Keratinocyte (primary cell): ENCODE data around the gene PIR. TPM values are rescaled to one million over a fixed set of nuclear protein-coding genes. Genes with fewer than 3 reads are reported as not detected.

Experiments
- DNase-seq: peaks from one replicate; pipeline ENCODE4 v3.0.0-alpha.2; 2011; ENCODE audit warnings: low read depth, missing footprints, low spot score
- FAIRE-seq: peaks from 2 replicates; lab custom pipeline; 2011; peaks lifted over from hg19 to GRCh38; lab: Jason Lieb, UNC
- H2AFZ ChIP-seq: 2 replicates; pipeline ENCODE4 v1.6.0; 2012; ENCODE audit warnings: low read length, control low read depth, inconsistent platforms; ENCODE audit not compliant: control insufficient read depth
- H3K27ac ChIP-seq: 2 replicates; pipeline ENCODE4 v1.5.1; 2011; ENCODE audit warnings: low read length; ENCODE audit not compliant: control insufficient read depth, insufficient read depth
- H3K27me3 ChIP-seq: 3 replicates; pipeline ENCODE4 v1.6.0; 2011; ENCODE audit warnings: low read length; ENCODE audit not compliant: control insufficient read depth, insufficient read depth; ENCODE audit errors: extremely low read depth
- H3K36me3 ChIP-seq, 2 experiments: 2 replicates in 1 of 2; 3 replicates in 1 of 2; pipeline ENCODE4 v1.5.1; 2011; ENCODE audit warnings: low read length in 2 of 2, mild to moderate bottlenecking in 1 of 2; ENCODE audit not compliant: control insufficient read depth in 2 of 2, insufficient read depth in 2 of 2; ENCODE audit errors: extremely low read depth in 1 of 2
- H3K4me1 ChIP-seq: 3 replicates; pipeline ENCODE4 v1.5.1; 2011; ENCODE audit warnings: low read length; ENCODE audit not compliant: control insufficient read depth, insufficient read depth; ENCODE audit errors: extremely low read depth
- H3K4me2 ChIP-seq: 3 replicates; pipeline ENCODE4 v1.6.0; 2011; ENCODE audit warnings: low read depth, low read length; ENCODE audit not compliant: control insufficient read depth, insufficient read depth; ENCODE audit errors: extremely low read depth
- H3K4me3 ChIP-seq, 3 experiments: fragments of 200-600 bp in 1 of 3; sonication (generic) in 1 of 3; 2 replicates in 2 of 3; 3 replicates in 1 of 3; pipeline ENCODE4 v1.5.1; 2011 to 2016; ENCODE audit warnings: low read length in 3 of 3, mild to moderate bottlenecking in 3 of 3, control low read depth in 2 of 3, inconsistent platforms in 1 of 3, low read depth in 1 of 3, mixed read lengths in 1 of 3, mixed run types in 1 of 3, moderate library complexity in 1 of 3; ENCODE audit not compliant: control insufficient read depth in 2 of 3, insufficient read depth in 2 of 3; ENCODE audit errors: extremely low read depth in 1 of 3
- H3K79me2 ChIP-seq: 2 replicates; pipeline ENCODE4 v1.6.0; 2012; ENCODE audit warnings: low read length; ENCODE audit not compliant: control insufficient read depth, insufficient read depth
- H3K9ac ChIP-seq: 3 replicates; pipeline ENCODE4 v1.6.0; 2011; ENCODE audit warnings: low read length; ENCODE audit not compliant: control insufficient read depth, insufficient read depth; ENCODE audit errors: extremely low read depth
- H3K9me1 ChIP-seq: 3 replicates; pipeline ENCODE4 v1.6.0; 2011; ENCODE audit warnings: low read length; ENCODE audit not compliant: control insufficient read depth, insufficient read depth; ENCODE audit errors: extremely low read depth
- H3K9me3 ChIP-seq: 2 replicates; pipeline ENCODE4 v1.5.1; 2012; ENCODE audit warnings: low read depth, low read length; ENCODE audit not compliant: control insufficient read depth
- H4K20me1 ChIP-seq: 3 replicates; pipeline ENCODE4 v1.6.0; 2011; ENCODE audit warnings: low read length; ENCODE audit not compliant: control insufficient read depth, insufficient read depth; ENCODE audit errors: extremely low read depth
- CTCF ChIP-seq, 3 experiments: IDR thresholded peaks in 1 of 3; conservative IDR thresholded peaks in 1 of 3; optimal IDR thresholded peaks in 1 of 3; 2 replicates in 2 of 3; 3 replicates in 1 of 3; pipeline versions ENCODE3 to v1.5.1; 2011; ENCODE audit warnings: low read length in 3 of 3, mild to moderate bottlenecking in 3 of 3, moderate library complexity in 2 of 3, control low read depth in 1 of 3, inconsistent platforms in 1 of 3; ENCODE audit not compliant: insufficient read depth in 2 of 3; ENCODE audit errors: extremely low read depth in 1 of 3
- EZH2 ChIP-seq: IDR thresholded peaks from one replicate; pipeline ENCODE4 v1.6.1; 2012; ENCODE audit warnings: inconsistent platforms, mild to moderate bottlenecking, low read length, moderate library complexity
- dilution Hi-C: fragments of 300-500 bp; cut with MboI; formaldehyde crosslinking; loops from one replicate; pipeline ENCODE4 v1.7.0; 2020; ENCODE audit warnings: low sequenced_read_pairs; ENCODE audit not compliant: extremely low pct_ligation_motif_present
- polyA plus RNA-seq, 5 experiments: library from polyadenylated mRNA; depleted of rRNA in 3 of 5; stranded (reverse) in 3 of 5; stranded (forward) in 1 of 5; unstranded in 1 of 5; fragments of >200 nt; gene quantifications; 1 replicate in 1 of 5; 2 replicates in 3 of 5; 3 replicates in 1 of 5; pipeline versions ENCODE4 v1.2.1 to v1.2.3, GENCODE V29; 2011 to 2012; ENCODE audit warnings: missing spikeins in 2 of 5, low read depth in 1 of 5, low replicate concordance in 1 of 5

The PIR gene
- polyA plus RNA-seq, 1 donor (not counting 4 experiments of a cell fraction or from before 2014, with no cell fraction given), result 23.2 TPM

DNA sequence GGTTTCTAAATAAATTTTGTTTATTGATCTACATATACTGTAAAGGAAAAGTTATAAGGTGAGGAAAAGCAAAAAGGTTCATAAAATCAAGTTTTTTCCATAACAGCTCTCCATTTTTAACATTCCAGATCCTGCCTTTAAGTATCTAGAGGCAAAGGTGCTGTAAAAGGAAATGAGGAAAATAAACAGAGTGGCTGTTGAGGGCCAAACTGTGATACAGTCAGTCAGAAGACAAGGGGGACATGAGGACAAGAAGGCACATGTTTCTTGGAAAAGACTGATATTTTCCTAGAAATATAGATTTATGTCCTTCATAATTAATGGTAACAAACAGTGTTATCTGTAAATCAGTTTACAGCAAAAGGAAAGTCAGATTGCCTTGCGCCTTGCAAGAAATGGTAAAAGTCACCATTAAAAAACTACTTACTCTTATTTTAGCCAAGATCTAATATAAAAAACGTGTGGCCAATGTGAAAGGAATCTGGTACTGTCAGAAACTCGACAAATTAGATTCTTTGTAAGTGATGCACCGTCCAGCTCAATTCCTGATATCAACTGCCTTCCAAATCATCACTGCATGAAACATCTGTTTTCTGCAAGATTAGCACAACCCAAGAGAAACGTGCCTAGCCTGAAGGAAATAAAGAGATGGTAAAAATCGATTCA is 75.0 kb downstream of the PIR start:
- no peak overlapping the region for H3K4me2 ChIP-seq

DNA sequence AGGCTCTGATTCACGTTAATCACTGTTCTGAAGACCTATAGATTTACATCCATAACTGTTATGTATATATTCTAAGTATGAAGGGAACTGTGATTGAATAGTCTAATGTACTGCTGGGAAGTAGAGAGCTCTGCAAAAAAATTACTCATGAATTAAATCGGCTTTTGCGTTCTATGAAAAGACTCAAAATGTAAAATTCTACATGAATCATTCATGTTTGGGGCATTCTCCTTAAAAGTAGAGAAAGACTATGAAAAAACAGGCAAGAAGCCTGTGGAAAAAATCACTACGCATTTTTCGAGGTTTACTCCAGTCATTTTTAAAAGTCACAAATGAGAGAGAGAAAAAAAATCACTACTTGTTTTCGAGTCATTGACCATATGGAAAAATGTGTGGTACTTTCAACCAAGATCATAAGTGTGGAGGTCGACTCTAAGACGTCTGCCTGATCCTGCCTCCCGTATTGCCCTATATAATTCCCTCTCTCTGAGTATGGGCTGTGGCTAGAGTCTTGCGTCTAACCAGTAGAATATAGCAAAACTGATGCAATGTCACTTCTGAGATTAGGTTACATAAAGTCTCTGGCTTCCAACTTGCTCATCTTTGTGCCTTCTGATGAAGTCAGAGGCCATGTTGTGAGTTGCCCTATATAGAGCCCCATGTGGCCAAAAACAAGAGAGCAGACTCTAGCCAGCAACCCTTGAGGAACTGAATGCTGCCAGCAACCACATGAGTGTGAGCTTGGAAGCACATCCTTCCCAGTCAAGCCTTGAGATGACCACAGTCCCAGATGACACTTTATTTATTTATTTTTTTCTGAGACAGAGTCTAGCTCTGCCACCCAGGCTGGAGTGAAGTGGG is 76.8 kb downstream of the PIR start:
- Histone ChIP-seq H3K4me3 (no peak overlapping the region), H3K9ac (no peak overlapping the region), H3K36me3 (no peaks in the 10 kb centered on the region), H3K4me2 (no peak overlapping the region), H2AFZ (no peak overlapping the region), H3K9me1 (no peaks in the 10 kb centered on the region), H3K9me3 (no peaks in the 10 kb centered on the region), H3K27ac (no peak overlapping the region), H3K79me2 (no peaks in the 10 kb centered on the region), H4K20me1 (no peaks in the 10 kb centered on the region), H3K4me1 (no peaks in the 10 kb centered on the region), H3K27me3 (no peaks in the 10 kb centered on the region)
- DNase-seq (no peak), FAIRE-seq (no peak)
- dilution Hi-C loops, result no loop called here
- TF ChIP-seq EZH2, result no peak
- no peak for TF ChIP-seq CTCF (optimal IDR thresholded peaks at IDR 0.05 in 1 of 3, IDR thresholded peaks at IDR 0.05 in 1 of 3, conservative IDR thresholded peaks at IDR 0.05 in 1 of 3; ENCODE audit: extremely low read depth in 1 of 3, insufficient read depth in 2 of 3, low read length in 3 of 3)

More for the DNA sequence above, 75.0 kb downstream of the PIR start:
- H3K4me3 ChIP-seq, result no peak overlapping the region
- no peaks in the 10 kb centered on the region for H4K20me1 ChIP-seq
- no peaks in the 10 kb centered on the region for H3K9me3 ChIP-seq
- dilution Hi-C loops, result no loop called here
- H2AFZ ChIP-seq, result no peak overlapping the region
- H3K9me1 ChIP-seq, result no peaks in the 10 kb centered on the region
- no peaks in the 10 kb centered on the region for H3K36me3 ChIP-seq
- no peaks in the 10 kb centered on the region for H3K79me2 ChIP-seq
- H3K27me3 ChIP-seq, result no peaks in the 10 kb centered on the region
- H3K9ac ChIP-seq, result no peak overlapping the region
- DNase-seq, result no peak
- no peaks in the 10 kb centered on the region for H3K4me1 ChIP-seq
- TF ChIP-seq EZH2 (no peak), CTCF (optimal IDR thresholded peaks at IDR 0.05 in 1 of 3, IDR thresholded peaks at IDR 0.05 in 1 of 3, conservative IDR thresholded peaks at IDR 0.05 in 1 of 3; ENCODE audit: extremely low read depth in 1 of 3, insufficient read depth in 2 of 3, low read length in 3 of 3) (no peak)
- FAIRE-seq, result no peak
- no peak overlapping the region for H3K27ac ChIP-seq
